HG03378 (cell line): Measurements from ENCODE around the gene IGSF5.
"Not testable (repeated sequence)": the region's sequence is repeated elsewhere in the genome, so short reads cannot be mapped to it uniquely, and the experiment has no call there.

Source experiments
- ATAC-seq: cut with Tn5 transposase; IDR thresholded peaks from one replicate; pipeline ENCODE4 v1.9.1; 2021; ENCODE audit warnings: mild to moderate bottlenecking, moderate library complexity; ENCODE audit not compliant: unreplicated experiment

The IGSF5 gene

GRCh38 chr21:39737376-39738000 is 7.5 kb upstream of the IGSF5 start:
- ATAC-seq: no peak

GRCh38 chr21:39738566-39738965 is 6.4 kb upstream of the IGSF5 start:
- no peak for ATAC-seq

GRCh38 chr21:39739531-39739930 is 5.5 kb upstream of the IGSF5 start:
- not testable (repeated sequence) for ATAC-seq

GRCh38 chr21:39742561-39742960 is 2.4 kb upstream of the IGSF5 start:
- ATAC-seq: not testable (repeated sequence)

GRCh38 chr21:39745332-39745731 is 349 bp downstream of the IGSF5 start:
- ATAC-seq: not testable (repeated sequence)

- ATAC-seq: no peak
Measured at GRCh38 chr21:39750670-39751069, 5.7 kb downstream of the IGSF5 start.

- no peak for ATAC-seq
Measured at GRCh38 chr21:39754811-39755210, 9.8 kb downstream of the IGSF5 start.

- ATAC-seq: no peak
Measured at GRCh38 chr21:39756285-39756684, 11.3 kb downstream of the IGSF5 start.

GRCh38 chr21:39763272-39763970 is 18.4 kb downstream of the IGSF5 start:
- no peak for ATAC-seq

- ATAC-seq: no peak
Measured at GRCh38 chr21:39774227-39774626, 29.2 kb downstream of the IGSF5 start.

GRCh38 chr21:39775816-39776215 is 30.8 kb downstream of the IGSF5 start:
- no peak for ATAC-seq

GRCh38 chr21:39776589-39776988 is 31.6 kb downstream of the IGSF5 start:
- no peak for ATAC-seq

GRCh38 chr21:39781331-39781730 is 36.3 kb downstream of the IGSF5 start:
- ATAC-seq: no peak

- no peak for ATAC-seq
Measured at GRCh38 chr21:39788383-39788782, 43.4 kb downstream of the IGSF5 start.

GRCh38 chr21:39796466-39796865 is 51.5 kb downstream of the IGSF5 start:
- no peak for ATAC-seq

GRCh38 chr21:39799178-39799577 is 54.2 kb downstream of the IGSF5 start:
- no peak for ATAC-seq

- ATAC-seq: no peak
Measured at GRCh38 chr21:39800311-39800710, 55.3 kb downstream of the IGSF5 start.

- no peak for ATAC-seq
Measured at GRCh38 chr21:39802217-39802616, 57.2 kb downstream of the IGSF5 start.

GRCh38 chr21:39803393-39803792 is 58.4 kb downstream of the IGSF5 start:
- no peak for ATAC-seq

- no peak for ATAC-seq
Measured at GRCh38 chr21:39804240-39804639, 59.3 kb downstream of the IGSF5 start.

- ATAC-seq: no peak
Measured at GRCh38 chr21:39805983-39806382, 61.0 kb downstream of the IGSF5 start.

- no peak for ATAC-seq
Measured at GRCh38 chr21:39807738-39808137, 62.8 kb downstream of the IGSF5 start.

- no peak for ATAC-seq
Measured at GRCh38 chr21:39809936-39810335, 65.0 kb downstream of the IGSF5 start.
